ENCODE data around the gene VPS25.

Gene VPS25

GRCh38 chr17:42792545-42792944 lies 19.3 kb downstream of the VPS25 start:
- in situ Hi-C loops (cut with MboI; ENCODE audit: low sequenced_read_pairs) = no loop called here

GRCh38 chr17:42795061-42795460 lies 21.8 kb downstream of the VPS25 start:
- in situ Hi-C loops (cut with MboI; ENCODE audit: low sequenced_read_pairs) = no loop called here

GRCh38 chr17:42795465-42795864 lies 22.2 kb downstream of the VPS25 start:
- in situ Hi-C loops (cut with MboI; ENCODE audit: low sequenced_read_pairs) = no loop called here

- in situ Hi-C loops (cut with MboI; ENCODE audit: low sequenced_read_pairs) = no loop called here
These were observed 23.0 kb downstream of the VPS25 start for GRCh38 chr17:42796066-42796758.

- in situ Hi-C loops (cut with MboI; ENCODE audit: low sequenced_read_pairs) = no loop called here
These were observed 24.1 kb downstream of the VPS25 start for GRCh38 chr17:42797067-42798007.

- in situ Hi-C loops (cut with MboI; ENCODE audit: low sequenced_read_pairs) = no loop called here
These were observed 24.7 kb downstream of the VPS25 start for GRCh38 chr17:42798011-42798382.

- in situ Hi-C loops (cut with MboI; ENCODE audit: low sequenced_read_pairs) = no loop called here
These were observed 25.4 kb downstream of the VPS25 start, which contains the start of the genes CNTD1 and COA3 for GRCh38 chr17:42798383-42799380. CNTD1 (plus strand) TSS chr17:42798861; CDS start chr17:42799068, 207 bp downstream. COA3 (minus strand) TSS chr17:42798704; CDS start chr17:42798681, 23 bp downstream.

GRCh38 chr17:42803074-42803883 lies 30.0 kb downstream of the VPS25 start:
- in situ Hi-C loops (cut with MboI; ENCODE audit: low sequenced_read_pairs) = no loop called here

- in situ Hi-C loops (cut with MboI; ENCODE audit: low sequenced_read_pairs) = no loop called here
These were observed 31.7 kb downstream of the VPS25 start for GRCh38 chr17:42804918-42805367.

- in situ Hi-C loops (cut with MboI; ENCODE audit: low sequenced_read_pairs) = no loop called here
These were observed 33.0 kb downstream of the VPS25 start for GRCh38 chr17:42806249-42806648.

GRCh38 chr17:42809250-42809649 lies 36.0 kb downstream of the VPS25 start:
- in situ Hi-C loops (cut with MboI; ENCODE audit: low sequenced_read_pairs) = no loop called here

GRCh38 chr17:42814633-42815399 lies 41.6 kb downstream of the VPS25 start:
- in situ Hi-C loops (cut with MboI; ENCODE audit: low sequenced_read_pairs) = no loop called here

- in situ Hi-C loops (cut with MboI; ENCODE audit: low sequenced_read_pairs) = no loop called here
These were observed 44.6 kb downstream of the VPS25 start for GRCh38 chr17:42817866-42818265.

- in situ Hi-C loops (cut with MboI; ENCODE audit: low sequenced_read_pairs) = no loop called here
These were observed 45.1 kb downstream of the VPS25 start for GRCh38 chr17:42818379-42818778.

- in situ Hi-C loops (cut with MboI; ENCODE audit: low sequenced_read_pairs) = loop anchor here (10.0 kb wide), 1 partner anchor 95 kb away; no protein-coding TSS in a partner anchor
These were observed 46.8 kb downstream of the VPS25 start for GRCh38 chr17:42819939-42820535.

GRCh38 chr17:42821176-42821575 lies 47.9 kb downstream of the VPS25 start:
- in situ Hi-C loops (cut with MboI; ENCODE audit: low sequenced_read_pairs) = loop anchor here (10.0 kb wide), 1 partner anchor 96 kb away; no protein-coding TSS in a partner anchor

GRCh38 chr17:42827472-42827871 lies 54.2 kb downstream of the VPS25 start:
- in situ Hi-C loops (cut with MboI; ENCODE audit: low sequenced_read_pairs) = loop anchor here (10.0 kb wide), 1 partner anchor 103 kb away; no protein-coding TSS in a partner anchor
